Measurements from ENCODE around the gene GIT2. TPM values are rescaled to one million over a fixed set of nuclear protein-coding genes. Genes with fewer than 3 reads are reported as not detected.
A peak's percentile ranks its signal among the peaks of the same experiment; 100 is the strongest.
"Not testable (repeated sequence)": the region's sequence is repeated elsewhere in the genome, so short reads cannot be mapped to it uniquely, and the experiment has no call there.

The GIT2 gene
- total and polyA plus RNA-seq, 5 experiments from 2014 or later = 54.9 to 102 (median 67.4) TPM

- peak overlapping the region in 5 of 10 donors; percentile 4 to 75 (median 65) for H3K27ac Mint-ChIP-seq
- POLR2A ChIA-PET = no interaction called here
- H3K27me3 Mint-ChIP-seq = no peaks in the 10 kb centered on the region
- H3K4me1 Mint-ChIP-seq = peaks cover 12 to 52% (median 30%) of the 10 kb centered on the region in 4 donors
- H3K9me3 Mint-ChIP-seq = no peaks in the 10 kb centered on the region
- DNase-seq = no peak
- no peak for ATAC-seq
- H3K36me3 Mint-ChIP-seq = peaks cover 0 to 70% (median 21%) of the 10 kb centered on the region in 3 donors
- no peak overlapping the region for H3K4me3 Mint-ChIP-seq
Observed at GRCh38 chr12:109989380-109989779, 6.8 kb downstream of the GIT2 start.

GRCh38 chr12:109988903-109989302, 7.3 kb downstream of the GIT2 start:
- Mint-ChIP-seq H3K27me3 (no peaks in the 10 kb centered on the region), H3K27ac (peak overlapping the region in 3 of 10 donors; percentile 20 to 66 (median 66)), H3K4me3 (no peak overlapping the region), H3K9me3 (no peaks in the 10 kb centered on the region), H3K4me1 (peaks cover 8 to 49% (median 27%) of the 10 kb centered on the region in 4 donors), H3K36me3 (peaks cover 0 to 74% (median 21%) of the 10 kb centered on the region in 3 donors)
- ATAC-seq = no peak
- POLR2A ChIA-PET = no interaction called here
- no peak for DNase-seq

- no peaks in the 10 kb centered on the region for H3K9me3 Mint-ChIP-seq
- no peak overlapping the region for H3K4me3 Mint-ChIP-seq
- H3K4me1 Mint-ChIP-seq = peaks cover 2 to 48% (median 23%) of the 10 kb centered on the region in 4 donors
- peaks cover 0 to 80% (median 24%) of the 10 kb centered on the region in 3 donors for H3K36me3 Mint-ChIP-seq
- no peak for DNase-seq
- no peak overlapping the region for H3K27ac Mint-ChIP-seq
- POLR2A ChIA-PET = no interaction called here
- no peaks in the 10 kb centered on the region for H3K27me3 Mint-ChIP-seq
- no peak for ATAC-seq
Observed at GRCh38 chr12:109988274-109988673, 7.9 kb downstream of the GIT2 start.

DNA sequence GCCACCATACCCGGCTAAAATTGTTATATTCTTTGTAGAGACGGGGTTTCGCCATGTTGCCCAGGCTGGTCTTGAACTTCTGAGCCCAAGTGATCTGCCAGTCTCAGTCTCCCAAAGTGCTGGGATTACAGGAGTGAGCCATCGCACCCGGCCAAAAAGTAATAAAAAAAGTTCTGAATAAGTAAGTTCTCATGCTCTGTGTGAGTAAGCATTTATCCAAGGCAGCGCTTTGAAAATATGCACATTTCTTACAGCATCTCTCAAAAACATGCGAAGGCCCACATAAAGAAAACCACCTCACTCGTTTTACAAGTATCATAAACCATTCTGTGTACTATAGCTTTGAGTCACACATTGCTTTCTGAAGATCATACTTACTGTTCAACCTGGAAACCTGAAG, 8.6 kb downstream of the GIT2 start:
- peaks cover 0 to 84% (median 29%) of the 10 kb centered on the region in 3 donors for H3K36me3 Mint-ChIP-seq
- H3K4me1 Mint-ChIP-seq = peaks cover 0 to 44% (median 20%) of the 10 kb centered on the region in 4 donors
- DNase-seq (no peak), ATAC-seq (no peak)
- no peak overlapping the region for H3K4me3 Mint-ChIP-seq
- no peaks in the 10 kb centered on the region for H3K27me3 Mint-ChIP-seq
- no peaks in the 10 kb centered on the region for H3K9me3 Mint-ChIP-seq
- POLR2A ChIA-PET = no interaction called here
- peak overlapping the region in 2 of 10 donors; percentile 29 to 36 for H3K27ac Mint-ChIP-seq

GRCh38 chr12:109986236-109986635, 9.9 kb downstream of the GIT2 start:
- peaks cover 9 to 41% (median 18%) of the 10 kb centered on the region in 4 donors for H3K4me1 Mint-ChIP-seq
- DNase-seq, ATAC-seq, H3K4me3 Mint-ChIP-seq, H3K9me3 Mint-ChIP-seq, POLR2A ChIA-PET, H3K27me3 Mint-ChIP-seq: not testable (repeated sequence)
- H3K36me3 Mint-ChIP-seq = peaks cover 0 to 88% (median 35%) of the 10 kb centered on the region in 3 donors
- H3K27ac Mint-ChIP-seq = peak overlapping the region in 1 of 10 donors; percentile 42

DNA sequence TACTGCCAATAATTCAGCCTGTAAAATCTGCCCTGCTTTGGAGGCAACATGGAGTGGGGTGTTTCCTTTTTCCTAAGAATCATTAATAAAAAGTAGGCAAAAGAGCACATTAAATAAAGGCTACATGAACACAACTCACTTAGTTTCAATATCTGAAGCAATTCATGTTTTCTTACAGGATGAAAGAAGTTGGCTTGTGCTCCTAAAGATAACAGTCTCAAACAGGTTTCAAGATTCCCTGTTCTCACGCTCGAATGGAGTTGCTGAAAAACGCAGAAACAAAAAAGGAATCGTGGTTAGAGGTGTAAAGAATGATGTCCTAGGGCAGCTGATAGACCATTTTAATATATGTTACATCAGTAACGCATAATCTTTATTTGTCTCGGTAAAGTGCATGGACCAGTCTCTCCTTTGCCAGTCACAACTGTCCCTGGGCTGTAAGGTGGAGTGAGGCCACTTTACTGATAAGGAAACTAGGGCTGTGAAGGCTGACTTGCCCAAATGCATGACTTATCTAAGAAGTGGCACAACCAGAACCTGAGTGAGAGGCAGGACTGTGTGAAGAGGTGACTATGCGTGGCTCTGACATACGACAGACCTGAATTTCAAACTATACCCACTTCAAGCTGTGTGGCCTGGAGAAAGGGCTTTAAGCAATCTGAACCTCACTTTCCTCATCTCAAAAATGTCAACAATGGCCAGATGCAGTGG, 12.6 kb downstream of the GIT2 start:
- Mint-ChIP-seq H3K27me3 (no peaks in the 10 kb centered on the region), H3K9me3 (no peaks in the 10 kb centered on the region), H3K27ac (peak overlapping the region in 1 of 10 donors; percentile 41), H3K4me1 (peaks cover 7 to 30% (median 17%) of the 10 kb centered on the region in 4 donors), H3K36me3 (peaks cover 3 to 89% (median 43%) of the 10 kb centered on the region in 3 donors), H3K4me3 (no peak overlapping the region)
- POLR2A ChIA-PET = no interaction called here
- ATAC-seq (no peak), DNase-seq (no peak)

- POLR2A ChIA-PET = no interaction called here
- Mint-ChIP-seq H3K9me3 (no peaks in the 10 kb centered on the region), H3K27me3 (no peaks in the 10 kb centered on the region), H3K4me1 (peaks cover 7 to 31% (median 17%) of the 10 kb centered on the region in 4 donors), H3K36me3 (peaks cover 6 to 89% (median 43%) of the 10 kb centered on the region in 3 donors), H3K4me3 (no peak overlapping the region), H3K27ac (peak overlapping the region in 7 of 10 donors; percentile 0 to 82 (median 9))
- DNase-seq (no peak), ATAC-seq (no peak)
Observed at GRCh38 chr12:109982210-109982609, 14.0 kb downstream of the GIT2 start.

GRCh38 chr12:109981311-109981710, 14.9 kb downstream of the GIT2 start:
- DNase-seq (peak in 1 of 10 donors; percentile 6), ATAC-seq (peak in 1 of 2 donors; percentile 46)
- no peaks in the 10 kb centered on the region for H3K9me3 Mint-ChIP-seq
- H3K27me3 Mint-ChIP-seq = no peaks in the 10 kb centered on the region
- peak overlapping the region in 6 of 10 donors; percentile 16 to 82 (median 52) for H3K27ac Mint-ChIP-seq
- H3K4me1 Mint-ChIP-seq = peaks cover 7 to 31% (median 17%) of the 10 kb centered on the region in 4 donors
- POLR2A ChIA-PET = interaction anchor here (1.1 kb wide), 1 partner anchor 13 kb away, joined by 5 read pairs; no protein-coding TSS in a partner anchor
- no peak overlapping the region for H3K4me3 Mint-ChIP-seq
- peaks cover 6 to 91% (median 46%) of the 10 kb centered on the region in 3 donors for H3K36me3 Mint-ChIP-seq

DNA sequence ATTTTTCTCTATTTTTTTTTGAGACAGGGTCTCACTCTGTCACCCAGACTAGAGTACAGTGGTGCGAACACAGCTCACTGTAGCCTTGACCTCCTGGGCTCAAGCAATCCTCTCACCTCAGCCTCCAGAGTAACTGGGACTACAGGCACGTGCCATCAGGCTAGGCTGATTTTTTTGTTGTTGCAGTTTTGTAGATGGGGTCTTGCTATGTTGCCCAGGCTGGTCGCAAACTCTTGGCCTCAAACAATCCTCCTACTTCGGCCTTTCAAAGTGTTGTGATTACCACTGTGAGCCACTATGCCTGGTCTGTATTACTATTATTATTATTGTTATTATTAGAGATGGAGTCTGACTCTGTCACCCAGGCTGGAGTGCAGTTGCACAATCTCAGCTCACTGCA, 23.3 kb downstream of the GIT2 start:
- DNase-seq = no peak
- Mint-ChIP-seq H3K4me1 (peaks cover 0 to 10% (median 6%) of the 10 kb centered on the region in 4 donors), H3K9me3 (no peaks in the 10 kb centered on the region), H3K27ac (peak overlapping the region in 3 of 10 donors; percentile 18 to 27 (median 22)), H3K36me3 (peaks cover 0 to 88% (median 36%) of the 10 kb centered on the region in 3 donors), H3K4me3 (no peak overlapping the region), H3K27me3 (no peaks in the 10 kb centered on the region)
- no peak for ATAC-seq
- POLR2A ChIA-PET = no interaction called here

DNA sequence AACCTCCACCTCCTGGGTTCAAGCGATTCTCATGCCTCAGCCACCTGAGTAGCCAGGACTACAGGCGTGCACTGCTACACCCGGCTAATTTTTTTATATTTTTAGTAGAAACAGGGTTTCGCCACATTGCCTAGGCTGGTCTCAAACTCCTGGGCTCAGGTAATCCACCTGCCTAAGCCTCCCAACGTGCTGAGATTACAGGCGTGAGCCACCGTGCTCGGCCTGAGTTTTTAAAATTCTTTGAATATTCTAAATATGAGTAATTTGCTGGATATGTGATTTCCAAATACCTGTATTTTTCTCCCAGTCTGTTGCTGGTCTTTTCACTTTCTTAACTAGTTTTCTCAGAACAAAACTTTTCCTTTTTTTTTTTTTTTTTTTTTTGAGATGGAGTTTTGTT, 27.4 kb downstream of the GIT2 start:
- no peaks in the 10 kb centered on the region for H3K27me3 Mint-ChIP-seq
- no peak overlapping the region for H3K27ac Mint-ChIP-seq
- POLR2A ChIA-PET = no interaction called here

DNA sequence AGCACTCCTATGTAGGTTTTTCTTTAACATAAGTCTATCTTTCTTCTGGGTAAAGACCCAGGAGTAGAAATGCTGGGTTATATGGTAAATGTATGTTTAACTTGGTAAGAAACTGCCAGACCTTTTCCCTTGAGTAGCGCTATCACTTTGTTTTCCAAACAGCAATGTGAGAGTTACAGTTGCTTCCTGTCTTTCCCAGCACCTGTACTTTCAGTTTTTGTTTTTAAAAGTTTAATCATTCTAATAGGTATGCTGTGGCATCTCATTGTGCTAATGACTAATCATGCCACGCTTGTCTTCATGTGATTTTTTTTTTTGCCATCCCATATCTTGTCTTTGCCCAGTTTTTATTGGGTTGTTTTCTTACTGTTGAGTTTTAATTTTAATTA, 28.1 kb downstream of the GIT2 start:
- Mint-ChIP-seq H3K4me3 (no peak overlapping the region), H3K4me1 (peaks cover 2 to 17% (median 5%) of the 10 kb centered on the region in 4 donors), H3K9me3 (no peaks in the 10 kb centered on the region), H3K27me3 (no peaks in the 10 kb centered on the region), H3K36me3 (peaks cover 5 to 82% (median 18%) of the 10 kb centered on the region in 3 donors), H3K27ac (peak overlapping the region in 4 of 10 donors; percentile 26 to 70 (median 48))
- ATAC-seq (no peak), DNase-seq (no peak)
- POLR2A ChIA-PET = no interaction called here

More for the DNA sequence above, 27.4 kb downstream of the GIT2 start:
- H3K4me1 Mint-ChIP-seq = peaks cover 4 to 11% (median 8%) of the 10 kb centered on the region in 4 donors
- DNase-seq = no peak
- no peak overlapping the region for H3K4me3 Mint-ChIP-seq
- H3K9me3 Mint-ChIP-seq = no peaks in the 10 kb centered on the region
- peaks cover 5 to 82% (median 19%) of the 10 kb centered on the region in 3 donors for H3K36me3 Mint-ChIP-seq
- no peak for ATAC-seq

DNA sequence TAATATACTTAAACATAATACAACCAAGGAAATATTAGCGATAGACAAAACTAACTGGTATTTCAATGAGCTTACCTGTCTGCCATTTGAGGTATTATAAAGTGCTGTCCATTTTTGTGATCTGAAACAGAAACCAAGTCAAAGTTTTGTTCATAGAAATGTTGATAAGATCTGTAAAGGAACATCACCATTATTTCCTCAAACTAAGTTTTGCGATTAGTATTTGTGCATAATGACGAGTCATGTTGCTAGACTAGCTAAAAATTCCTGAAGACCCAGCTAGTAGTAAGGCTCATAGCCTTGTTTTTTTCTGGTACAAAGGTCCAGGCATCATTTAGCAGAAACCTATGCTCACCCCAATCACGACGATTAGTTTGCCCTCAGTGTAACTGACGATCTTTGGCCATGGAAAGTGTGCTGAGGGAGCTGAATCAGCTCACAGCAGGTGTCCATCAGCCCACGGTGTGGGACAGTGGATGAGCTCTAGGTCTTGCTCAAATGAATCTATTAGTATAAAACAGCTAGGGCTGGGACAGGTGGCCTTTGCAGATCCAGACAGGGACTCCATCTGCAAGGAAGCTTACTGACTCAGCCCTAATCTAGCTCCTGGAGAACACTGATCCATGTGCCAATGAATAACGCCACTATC, 28.7 kb downstream of the GIT2 start:
- DNase-seq = no peak
- POLR2A ChIA-PET = no interaction called here
- peaks cover 2 to 17% (median 5%) of the 10 kb centered on the region in 4 donors for H3K4me1 Mint-ChIP-seq
- no peaks in the 10 kb centered on the region for H3K9me3 Mint-ChIP-seq
- peak overlapping the region in 8 of 10 donors; percentile 2 to 80 (median 62) for H3K27ac Mint-ChIP-seq
- no peak for ATAC-seq
- no peaks in the 10 kb centered on the region for H3K27me3 Mint-ChIP-seq
- peaks cover 5 to 83% (median 19%) of the 10 kb centered on the region in 3 donors for H3K36me3 Mint-ChIP-seq
- H3K4me3 Mint-ChIP-seq = no peak overlapping the region

GRCh38 chr12:109966546-109966945, 29.6 kb downstream of the GIT2 start:
- ATAC-seq (no peak), DNase-seq (no peak)
- no peak overlapping the region for H3K4me3 Mint-ChIP-seq
- H3K4me1 Mint-ChIP-seq = peaks cover 2 to 17% (median 5%) of the 10 kb centered on the region in 4 donors
- no peaks in the 10 kb centered on the region for H3K9me3 Mint-ChIP-seq
- POLR2A ChIA-PET = no interaction called here
- H3K36me3 Mint-ChIP-seq = peaks cover 5 to 81% (median 17%) of the 10 kb centered on the region in 3 donors
- H3K27ac Mint-ChIP-seq = peak overlapping the region in 3 of 10 donors; percentile 58 to 69 (median 69)
- no peaks in the 10 kb centered on the region for H3K27me3 Mint-ChIP-seq

Measured in naive thymus-derived CD8-positive, alpha-beta T cell (primary cell).